ENCODE measurements around the gene TMEM164. TPM values are rescaled to one million over a fixed set of nuclear protein-coding genes. Genes with fewer than 3 reads are reported as not detected.

Gene TMEM164
- total RNA-seq, 1 donor from 2014 or later = 17.6 TPM

DNA sequence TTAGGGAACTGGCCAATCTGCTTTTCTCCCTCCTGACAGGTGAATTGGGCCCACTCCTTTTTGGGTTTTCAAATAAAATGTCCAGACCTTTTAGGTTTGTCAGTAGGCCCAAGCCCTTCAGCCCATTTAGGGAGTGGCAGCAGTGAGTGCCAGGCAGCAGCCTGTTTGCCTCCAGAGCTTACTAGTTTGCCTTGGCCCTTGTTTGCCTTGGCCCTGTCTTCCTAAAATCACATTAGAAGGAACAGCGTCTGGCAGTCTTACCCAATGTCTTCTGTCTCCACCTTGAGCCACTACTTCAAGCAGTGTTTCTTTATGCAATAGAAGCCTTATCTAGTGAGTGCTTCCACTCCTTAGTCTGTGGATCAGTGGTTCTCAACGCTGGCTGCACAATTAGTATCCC lies 117.1 kb downstream of the TMEM164 start:
- Histone ChIP-seq H2AFZ (ENCODE audit: low read depth, low read length) (no peak overlapping the region), H3K9ac (ENCODE audit: low read length) (no peak overlapping the region), H4K20me1 (ENCODE audit: insufficient read depth, low read length) (no peaks in the 10 kb centered on the region), H3K36me3 (ENCODE audit: insufficient read depth, low read length) (no peaks in the 10 kb centered on the region), H3K4me2 (ENCODE audit: low read length) (no peak overlapping the region), H3K27ac (ENCODE audit: low read depth, low read length) (no peak overlapping the region), H3K79me2 (ENCODE audit: insufficient read depth, low read length) (no peaks in the 10 kb centered on the region), H3K9me3 (ENCODE audit: insufficient read depth, low read depth, low read length) (no peaks in the 10 kb centered on the region), H3K4me3 (ENCODE audit: insufficient read depth, low read depth, low read length) (no peak overlapping the region), H3K27me3 (ENCODE audit: insufficient read depth, low read length) (no peaks in the 10 kb centered on the region), H3K4me1 (ENCODE audit: insufficient read depth, low read length) (no peaks in the 10 kb centered on the region)
- TF ChIP-seq, protein P1, sequence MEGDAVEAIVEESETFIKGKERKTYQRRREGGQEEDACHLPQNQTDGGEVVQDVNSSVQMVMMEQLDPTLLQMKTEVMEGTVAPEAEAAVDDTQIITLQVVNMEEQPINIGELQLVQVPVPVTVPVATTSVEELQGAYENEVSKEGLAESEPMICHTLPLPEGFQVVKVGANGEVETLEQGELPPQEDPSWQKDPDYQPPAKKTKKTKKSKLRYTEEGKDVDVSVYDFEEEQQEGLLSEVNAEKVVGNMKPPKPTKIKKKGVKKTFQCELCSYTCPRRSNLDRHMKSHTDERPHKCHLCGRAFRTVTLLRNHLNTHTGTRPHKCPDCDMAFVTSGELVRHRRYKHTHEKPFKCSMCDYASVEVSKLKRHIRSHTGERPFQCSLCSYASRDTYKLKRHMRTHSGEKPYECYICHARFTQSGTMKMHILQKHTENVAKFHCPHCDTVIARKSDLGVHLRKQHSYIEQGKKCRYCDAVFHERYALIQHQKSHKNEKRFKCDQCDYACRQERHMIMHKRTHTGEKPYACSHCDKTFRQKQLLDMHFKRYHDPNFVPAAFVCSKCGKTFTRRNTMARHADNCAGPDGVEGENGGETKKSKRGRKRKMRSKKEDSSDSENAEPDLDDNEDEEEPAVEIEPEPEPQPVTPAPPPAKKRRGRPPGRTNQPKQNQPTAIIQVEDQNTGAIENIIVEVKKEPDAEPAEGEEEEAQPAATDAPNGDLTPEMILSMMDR (IDR thresholded peaks at IDR 0.05; ENCODE audit: insufficient read depth, low read depth, low read length) = no peak
- TF ChIP-seq EZH2 (IDR thresholded peaks at IDR 0.05; ENCODE audit: insufficient read depth, low read length) = no peak
- no peaks in the 10 kb centered on the region for H3K9me3 Mint-ChIP-seq (ENCODE audit: unreplicated experiment)
- H3K4me1 Mint-ChIP-seq (ENCODE audit: low read depth, unreplicated experiment) = no peaks in the 10 kb centered on the region
- H3K4me3 Mint-ChIP-seq (ENCODE audit: unreplicated experiment) = no peak overlapping the region
- H3K27ac Mint-ChIP-seq (ENCODE audit: unreplicated experiment) = no peak overlapping the region
- no peaks in the 10 kb centered on the region for H3K36me3 Mint-ChIP-seq (ENCODE audit: low read depth, unreplicated experiment)
- H3K27me3 Mint-ChIP-seq (ENCODE audit: low read depth, unreplicated experiment) = no peaks in the 10 kb centered on the region
- DNase-seq (ENCODE audit: low read depth) (no peak), FAIRE-seq (no peak)

DNA sequence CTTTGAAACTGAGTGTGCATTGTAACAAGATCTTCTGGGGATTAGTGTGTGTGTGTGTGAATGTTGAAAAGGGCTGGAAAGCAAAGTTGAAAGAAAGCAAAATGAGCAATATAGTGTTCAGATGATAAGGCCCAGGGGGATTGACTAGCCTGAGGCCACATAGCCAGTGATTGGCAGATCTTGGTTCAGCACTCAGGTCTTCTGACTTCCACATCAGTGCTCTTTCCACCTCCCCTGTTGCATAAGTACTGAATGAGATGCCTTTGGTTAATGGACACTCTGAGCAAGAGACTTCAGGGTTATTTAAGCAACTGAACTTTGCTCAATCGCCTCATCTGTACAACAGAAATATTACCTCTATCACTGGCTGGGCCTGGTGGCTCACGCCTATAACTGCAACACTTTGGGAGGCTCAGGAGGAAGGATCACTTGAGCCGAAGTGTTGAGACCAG lies 120.4 kb downstream of the TMEM164 start:
- TF ChIP-seq, protein P1 (IDR thresholded peaks at IDR 0.05; ENCODE audit: insufficient read depth, low read depth, low read length) = no peak
- TF ChIP-seq EZH2 (IDR thresholded peaks at IDR 0.05; ENCODE audit: insufficient read depth, low read length) = no peak
- Histone ChIP-seq H3K36me3 (ENCODE audit: insufficient read depth, low read length) (no peaks in the 10 kb centered on the region), H3K27me3 (ENCODE audit: insufficient read depth, low read length) (no peaks in the 10 kb centered on the region), H3K9ac (ENCODE audit: low read length) (no peak overlapping the region), H3K9me3 (ENCODE audit: insufficient read depth, low read depth, low read length) (no peaks in the 10 kb centered on the region), H3K4me3 (ENCODE audit: insufficient read depth, low read depth, low read length) (no peak overlapping the region), H2AFZ (ENCODE audit: low read depth, low read length) (no peak overlapping the region), H3K27ac (ENCODE audit: low read depth, low read length) (no peak overlapping the region), H3K4me1 (ENCODE audit: insufficient read depth, low read length) (no peaks in the 10 kb centered on the region), H4K20me1 (ENCODE audit: insufficient read depth, low read length) (no peaks in the 10 kb centered on the region), H3K79me2 (ENCODE audit: insufficient read depth, low read length) (no peaks in the 10 kb centered on the region), H3K4me2 (ENCODE audit: low read length) (no peak overlapping the region)
- Mint-ChIP-seq H3K36me3 (ENCODE audit: low read depth, unreplicated experiment) (no peaks in the 10 kb centered on the region), H3K4me3 (ENCODE audit: unreplicated experiment) (no peak overlapping the region), H3K27me3 (ENCODE audit: low read depth, unreplicated experiment) (no peaks in the 10 kb centered on the region), H3K9me3 (ENCODE audit: unreplicated experiment) (no peaks in the 10 kb centered on the region), H3K4me1 (ENCODE audit: low read depth, unreplicated experiment) (no peaks in the 10 kb centered on the region), H3K27ac (ENCODE audit: unreplicated experiment) (no peak overlapping the region)
- no peak for FAIRE-seq
- DNase-seq (ENCODE audit: low read depth) = no peak

DNA sequence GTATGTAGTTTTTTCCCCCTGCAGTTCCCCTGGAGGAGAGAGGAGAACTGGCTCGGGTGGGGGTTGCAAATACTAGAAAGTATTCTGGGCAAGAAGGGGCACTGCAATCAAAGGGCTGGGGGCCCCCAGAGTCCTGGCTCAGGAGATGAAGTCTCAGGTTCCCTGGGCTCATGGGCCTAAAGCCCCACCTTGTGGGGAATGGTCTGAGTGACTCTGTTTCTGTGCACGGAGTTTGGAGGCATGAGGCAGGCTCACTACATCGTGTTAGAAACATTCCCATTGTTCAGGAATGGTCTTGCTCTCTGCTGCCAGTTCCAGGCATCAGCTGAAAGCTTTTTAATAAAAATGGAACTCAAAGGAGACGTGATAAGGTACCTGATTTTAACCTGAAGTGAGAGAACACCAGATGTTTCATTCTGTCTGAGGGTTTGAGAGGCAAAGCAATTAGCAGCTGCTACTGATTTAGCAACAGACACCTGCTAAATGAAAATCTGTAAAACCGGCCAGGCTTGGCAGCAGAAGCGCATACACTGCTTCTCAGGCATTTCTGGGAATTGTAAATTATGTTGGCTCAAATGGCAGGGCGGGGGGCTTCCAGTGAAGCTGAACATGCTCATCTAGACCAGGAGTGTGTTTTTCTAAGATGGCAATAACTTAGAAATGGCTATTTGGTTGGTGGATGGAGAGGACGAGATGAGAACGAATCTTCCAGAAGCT lies 122.7 kb downstream of the TMEM164 start:
- Mint-ChIP-seq H3K9me3 (ENCODE audit: unreplicated experiment) (no peaks in the 10 kb centered on the region), H3K27me3 (ENCODE audit: low read depth, unreplicated experiment) (no peaks in the 10 kb centered on the region), H3K27ac (ENCODE audit: unreplicated experiment) (no peak overlapping the region), H3K4me1 (ENCODE audit: low read depth, unreplicated experiment) (no peaks in the 10 kb centered on the region), H3K36me3 (ENCODE audit: low read depth, unreplicated experiment) (no peaks in the 10 kb centered on the region), H3K4me3 (ENCODE audit: unreplicated experiment) (no peak overlapping the region)
- no peaks in the 10 kb centered on the region for H3K4me1 ChIP-seq (ENCODE audit: insufficient read depth, low read length)
- no peaks in the 10 kb centered on the region for H3K9me3 ChIP-seq (ENCODE audit: insufficient read depth, low read depth, low read length)
- H3K27me3 ChIP-seq (ENCODE audit: insufficient read depth, low read length) = no peaks in the 10 kb centered on the region
- no peak overlapping the region for H3K4me3 ChIP-seq (ENCODE audit: insufficient read depth, low read depth, low read length)
- H3K4me2 ChIP-seq (ENCODE audit: low read length) = no peak overlapping the region
- DNase-seq (ENCODE audit: low read depth) (no peak), FAIRE-seq (no peak)
- no peak overlapping the region for H3K9ac ChIP-seq (ENCODE audit: low read length)
- no peak overlapping the region for H2AFZ ChIP-seq (ENCODE audit: low read depth, low read length)
- H3K79me2 ChIP-seq (ENCODE audit: insufficient read depth, low read length) = no peaks in the 10 kb centered on the region
- no peaks in the 10 kb centered on the region for H4K20me1 ChIP-seq (ENCODE audit: insufficient read depth, low read length)
- TF ChIP-seq EZH2 (IDR thresholded peaks at IDR 0.05; ENCODE audit: insufficient read depth, low read length) = no peak
- TF ChIP-seq, protein P1 (IDR thresholded peaks at IDR 0.05; ENCODE audit: insufficient read depth, low read depth, low read length) = no peak
- H3K27ac ChIP-seq (ENCODE audit: low read depth, low read length) = no peak overlapping the region
- no peaks in the 10 kb centered on the region for H3K36me3 ChIP-seq (ENCODE audit: insufficient read depth, low read length)
